Measurements from ENCODE around the gene TMEFF2.
"Not testable (repeated sequence)": the region's sequence is repeated elsewhere in the genome, so short reads cannot be mapped to it uniquely, and the experiment has no call there.

DNA sequence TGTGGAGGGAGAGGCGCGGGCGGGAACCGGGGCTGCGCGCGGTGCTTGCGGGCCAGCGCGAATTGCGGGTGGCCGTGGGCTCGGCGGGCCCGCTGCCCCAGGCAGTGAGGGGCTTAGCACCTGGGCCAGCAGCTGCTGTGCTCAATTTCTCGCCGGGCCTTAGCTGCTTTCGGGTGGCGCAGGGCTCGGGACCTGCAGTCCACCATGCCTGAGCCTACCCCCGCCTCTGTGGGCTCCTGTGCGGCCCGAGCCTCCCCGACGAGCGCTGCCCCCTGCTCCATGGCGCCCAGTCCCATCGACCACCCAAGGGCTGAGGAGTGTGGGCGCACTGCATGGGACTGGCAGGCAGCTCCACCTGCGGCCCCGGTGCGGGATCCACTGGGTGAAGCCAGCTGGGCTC, 273.1 kb downstream of the TMEFF2 start:
- TF ChIP-seq CTCF (tag by site-specific recombination; IDR thresholded peaks at IDR 0.05); ZNF776 (tag by site-specific recombination; IDR thresholded peaks at IDR 0.05; ENCODE audit: borderline replicate concordance); ZNF274 (IDR thresholded peaks at IDR 0.05; ENCODE audit: low read length); ZNF274 (tag by site-specific recombination; IDR thresholded peaks at IDR 0.05; ENCODE audit: borderline replicate concordance); ZNF549 (tag by site-specific recombination; IDR thresholded peaks at IDR 0.05); ZNF239 (tag by site-specific recombination; IDR thresholded peaks at IDR 0.05); TCF7L2 (IDR thresholded peaks at IDR 0.05; ENCODE audit: borderline replicate concordance, low read depth, low read length); ZNF747 (tag by site-specific recombination; IDR thresholded peaks at IDR 0.05); ZNF350 (tag by site-specific recombination; IDR thresholded peaks at IDR 0.05); ZBTB7A (tag by site-specific recombination; IDR thresholded peaks at IDR 0.05; ENCODE audit: low read depth); ZNF23 (tag by site-specific recombination; IDR thresholded peaks at IDR 0.05; ENCODE audit: borderline replicate concordance); ZNF621 (tag by site-specific recombination; IDR thresholded peaks at IDR 0.05): not testable (repeated sequence)
- TF ChIP-seq, protein P1, sequence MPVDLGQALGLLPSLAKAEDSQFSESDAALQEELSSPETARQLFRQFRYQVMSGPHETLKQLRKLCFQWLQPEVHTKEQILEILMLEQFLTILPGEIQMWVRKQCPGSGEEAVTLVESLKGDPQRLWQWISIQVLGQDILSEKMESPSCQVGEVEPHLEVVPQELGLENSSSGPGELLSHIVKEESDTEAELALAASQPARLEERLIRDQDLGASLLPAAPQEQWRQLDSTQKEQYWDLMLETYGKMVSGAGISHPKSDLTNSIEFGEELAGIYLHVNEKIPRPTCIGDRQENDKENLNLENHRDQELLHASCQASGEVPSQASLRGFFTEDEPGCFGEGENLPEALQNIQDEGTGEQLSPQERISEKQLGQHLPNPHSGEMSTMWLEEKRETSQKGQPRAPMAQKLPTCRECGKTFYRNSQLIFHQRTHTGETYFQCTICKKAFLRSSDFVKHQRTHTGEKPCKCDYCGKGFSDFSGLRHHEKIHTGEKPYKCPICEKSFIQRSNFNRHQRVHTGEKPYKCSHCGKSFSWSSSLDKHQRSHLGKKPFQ (tag by site-specific recombination; IDR thresholded peaks at IDR 0.05): not testable (repeated sequence)

Data from HEK293 (cell line).